Mesothelial cell of epicardium (in vitro differentiated cells): ENCODE measurements around the gene NLRC3. TPM values are rescaled to one million over a fixed set of nuclear protein-coding genes. Genes with fewer than 3 reads are reported as not detected.

Experiments
- DNase-seq, 2 experiments: peaks; one replicate each; pipeline ENCODE4 v3.0.0; 2021; ENCODE audit warnings: low spot score in 2 of 2; ENCODE audit not compliant: unreplicated experiment in 2 of 2
- H3K27ac Mint-ChIP-seq: 2 replicates; pipeline ENCODE4 v1.8.0; 2021; ENCODE audit warnings: mixed read lengths
- H3K27me3 Mint-ChIP-seq: 2 replicates; pipeline ENCODE4 v1.8.0; 2021; ENCODE audit warnings: low read depth, mixed read lengths
- H3K36me3 Mint-ChIP-seq: 2 replicates; pipeline ENCODE4 v1.8.0; 2021; ENCODE audit warnings: mixed read lengths
- H3K4me1 Mint-ChIP-seq: 2 replicates; pipeline ENCODE4 v1.8.0; 2021; ENCODE audit warnings: mixed read lengths
- H3K4me3 Mint-ChIP-seq: 2 replicates; pipeline ENCODE4 v1.8.0; 2021; ENCODE audit warnings: mild to moderate bottlenecking, moderate library complexity, mixed read lengths
- H3K9me3 Mint-ChIP-seq: 2 replicates; pipeline ENCODE4 v1.8.0; 2021; ENCODE audit warnings: mixed read lengths
- total RNA-seq: library from RNA; stranded (reverse); gene quantifications from 3 replicates; pipeline ENCODE4 v1.2.1, GENCODE V29; 2021
- TF ChIP-seq, protein P1 (sequence below): fragments of 200-600 bp; sonication (generic); IDR thresholded peaks from one replicate; pipeline ENCODE4 v1.5.0; 2021; ENCODE audit warnings: antibody characterized with exemption; ENCODE audit not compliant: unreplicated experiment

NLRC3 gene
- total RNA-seq, 1 donor from 2014 or later: 0.13 TPM

DNA sequence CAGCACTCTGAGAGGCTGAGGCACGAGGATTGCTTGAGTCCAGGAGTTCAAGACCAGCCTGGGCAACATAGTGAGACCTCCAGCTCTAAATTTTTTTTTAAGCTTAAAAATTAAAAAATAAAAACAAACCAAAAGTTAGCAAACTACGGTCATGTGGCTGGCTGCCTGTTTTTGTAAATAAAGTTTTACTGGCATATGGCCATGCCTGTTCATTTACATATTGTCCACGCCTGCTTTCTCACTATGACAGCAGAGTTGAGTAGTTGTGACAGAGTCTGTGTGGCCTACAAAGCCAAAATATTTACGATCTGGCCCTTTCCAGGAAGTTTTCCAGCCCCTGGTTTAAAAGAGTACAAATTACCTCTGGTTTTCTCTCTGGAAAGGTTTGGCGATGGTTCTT lies 30.9 kb upstream of the NLRC3 start:
- no peak overlapping the region for H3K27ac Mint-ChIP-seq
- peaks cover 12% of the 10 kb centered on the region for H3K36me3 Mint-ChIP-seq
- H3K4me1 Mint-ChIP-seq: peaks cover 23% of the 10 kb centered on the region
- no peaks in the 10 kb centered on the region for H3K27me3 Mint-ChIP-seq
- DNase-seq: no peak
- TF ChIP-seq, protein P1, sequence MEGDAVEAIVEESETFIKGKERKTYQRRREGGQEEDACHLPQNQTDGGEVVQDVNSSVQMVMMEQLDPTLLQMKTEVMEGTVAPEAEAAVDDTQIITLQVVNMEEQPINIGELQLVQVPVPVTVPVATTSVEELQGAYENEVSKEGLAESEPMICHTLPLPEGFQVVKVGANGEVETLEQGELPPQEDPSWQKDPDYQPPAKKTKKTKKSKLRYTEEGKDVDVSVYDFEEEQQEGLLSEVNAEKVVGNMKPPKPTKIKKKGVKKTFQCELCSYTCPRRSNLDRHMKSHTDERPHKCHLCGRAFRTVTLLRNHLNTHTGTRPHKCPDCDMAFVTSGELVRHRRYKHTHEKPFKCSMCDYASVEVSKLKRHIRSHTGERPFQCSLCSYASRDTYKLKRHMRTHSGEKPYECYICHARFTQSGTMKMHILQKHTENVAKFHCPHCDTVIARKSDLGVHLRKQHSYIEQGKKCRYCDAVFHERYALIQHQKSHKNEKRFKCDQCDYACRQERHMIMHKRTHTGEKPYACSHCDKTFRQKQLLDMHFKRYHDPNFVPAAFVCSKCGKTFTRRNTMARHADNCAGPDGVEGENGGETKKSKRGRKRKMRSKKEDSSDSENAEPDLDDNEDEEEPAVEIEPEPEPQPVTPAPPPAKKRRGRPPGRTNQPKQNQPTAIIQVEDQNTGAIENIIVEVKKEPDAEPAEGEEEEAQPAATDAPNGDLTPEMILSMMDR: no peak
- no peak overlapping the region for H3K4me3 Mint-ChIP-seq
- no peaks in the 10 kb centered on the region for H3K9me3 Mint-ChIP-seq

DNA sequence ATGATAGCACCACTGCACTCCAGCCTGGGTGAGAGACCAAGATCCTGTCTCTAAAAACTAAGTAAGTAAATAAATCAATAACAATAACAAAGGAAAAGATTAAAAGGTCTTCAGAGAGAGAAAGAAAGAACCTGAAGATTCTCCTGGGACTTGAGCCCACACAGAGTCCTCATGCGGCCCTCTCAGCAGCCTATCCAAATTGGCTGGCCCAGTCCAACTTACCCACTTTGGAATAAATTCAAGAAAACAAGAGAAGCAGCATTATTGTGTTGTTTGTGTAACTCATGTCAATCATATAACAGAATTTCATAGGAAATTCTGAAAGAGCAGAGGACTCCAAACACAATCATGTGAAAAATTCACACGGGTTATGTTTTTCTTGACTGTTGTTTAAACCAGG lies 30.4 kb upstream of the NLRC3 start:
- H3K9me3 Mint-ChIP-seq: no peaks in the 10 kb centered on the region

DNA sequence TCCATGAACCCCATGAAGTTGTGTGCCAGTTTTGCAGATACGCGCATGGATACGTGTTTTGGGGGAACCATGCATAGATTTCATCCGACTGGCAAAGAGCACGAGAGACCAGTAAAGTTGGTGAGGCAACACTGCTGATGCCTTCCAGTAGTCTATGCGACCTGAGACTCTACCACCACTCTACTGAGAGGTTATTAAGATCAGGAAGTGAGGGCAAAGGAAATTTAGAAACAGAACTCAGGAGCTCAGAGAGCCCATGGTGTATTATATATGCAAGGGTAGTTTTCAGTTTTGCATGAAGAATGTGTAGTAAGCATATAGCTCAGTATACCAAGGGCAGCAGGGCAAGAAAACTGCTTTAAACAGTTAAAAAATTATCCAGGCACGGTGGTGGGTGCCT lies 30.0 kb upstream of the NLRC3 start:
- Mint-ChIP-seq H3K9me3 (no peaks in the 10 kb centered on the region), H3K27me3 (no peaks in the 10 kb centered on the region), H3K36me3 (peaks cover 19% of the 10 kb centered on the region), H3K4me1 (peaks cover 17% of the 10 kb centered on the region), H3K4me3 (no peak overlapping the region), H3K27ac (no peak overlapping the region)
- TF ChIP-seq, protein P1: no peak
- DNase-seq: no peak

More for the DNA sequence above, 30.4 kb upstream of the NLRC3 start:
- H3K4me1 Mint-ChIP-seq: peaks cover 19% of the 10 kb centered on the region
- TF ChIP-seq, protein P1: no peak
- no peak overlapping the region for H3K27ac Mint-ChIP-seq
- DNase-seq: no peak
- H3K36me3 Mint-ChIP-seq: peaks cover 16% of the 10 kb centered on the region
- no peak overlapping the region for H3K4me3 Mint-ChIP-seq
- H3K27me3 Mint-ChIP-seq: no peaks in the 10 kb centered on the region

DNA sequence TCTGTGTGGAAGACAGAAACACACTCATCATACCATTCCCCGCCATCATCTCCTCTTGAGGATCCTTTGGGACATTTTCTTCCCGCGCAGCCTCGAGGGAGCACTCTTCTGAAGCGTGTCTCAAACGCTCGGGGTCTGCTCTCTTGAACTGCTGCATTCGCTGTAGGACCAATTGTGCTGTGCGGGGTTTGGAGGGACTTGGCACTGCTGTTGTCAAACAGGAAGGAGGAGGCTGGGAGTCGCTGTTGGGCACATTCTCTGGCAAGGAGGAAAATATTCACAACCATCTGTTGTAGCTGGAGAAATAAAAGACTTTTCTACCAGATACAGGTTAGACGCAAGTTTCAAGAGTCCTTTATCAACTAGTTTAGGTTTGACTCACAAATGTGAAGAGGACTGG lies 29.2 kb upstream of the NLRC3 start:
- no peak for DNase-seq
- H3K27ac Mint-ChIP-seq: no peak overlapping the region
- peaks cover 2% of the 10 kb centered on the region for H3K9me3 Mint-ChIP-seq
- TF ChIP-seq, protein P1: no peak
- H3K4me1 Mint-ChIP-seq: peaks cover 12% of the 10 kb centered on the region
- H3K4me3 Mint-ChIP-seq: no peak overlapping the region
- H3K27me3 Mint-ChIP-seq: no peaks in the 10 kb centered on the region
- H3K36me3 Mint-ChIP-seq: peaks cover 26% of the 10 kb centered on the region

DNA sequence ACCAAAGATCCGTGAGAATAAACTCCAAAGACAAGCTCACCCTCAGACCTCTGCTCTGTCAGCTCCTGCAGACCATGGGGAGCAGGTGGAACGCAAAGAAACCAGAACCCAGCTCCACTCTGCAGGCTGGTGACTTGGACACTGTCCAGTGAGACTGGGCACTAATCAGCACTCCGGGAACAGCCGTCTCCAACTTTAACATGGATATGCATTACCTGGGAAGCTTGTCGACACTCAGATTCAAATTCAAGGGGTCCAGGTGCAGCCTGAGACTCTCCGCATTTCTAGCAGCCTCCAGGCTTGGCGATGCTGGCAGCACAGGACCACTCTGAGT lies 25.1 kb upstream of the NLRC3 start:
- Mint-ChIP-seq H3K27ac (no peak overlapping the region), H3K4me1 (no peaks in the 10 kb centered on the region), H3K4me3 (no peak overlapping the region), H3K36me3 (peaks cover 53% of the 10 kb centered on the region), H3K27me3 (no peaks in the 10 kb centered on the region), H3K9me3 (peaks cover 7% of the 10 kb centered on the region)
- TF ChIP-seq, protein P1: no peak
- DNase-seq: no peak
